Thymus (tissue), 11 donors: ENCODE data around the gene ASXL1. TPM values are rescaled to one million over a fixed set of nuclear protein-coding genes. Genes with fewer than 3 reads are reported as not detected.
A peak's percentile ranks its signal among the peaks of the same experiment; 100 is the strongest.
"Not testable (repeated sequence)": the region's sequence is repeated elsewhere in the genome, so short reads cannot be mapped to it uniquely, and the experiment has no call there.

ENCODE experiments used
- DNase-seq, 9 donors: peaks; one replicate each; pipeline ENCODE4 v3.0.0-alpha.2; 2013; ENCODE audit warnings: low spot score in 9 of 9, low read depth in 6 of 9, missing footprints in 1 of 9
- H3K27ac ChIP-seq, 2 donors: one replicate each; pipeline ENCODE4 v1.5.1; 2013; ENCODE audit warnings: control low read depth in 1 of 2, low read depth in 1 of 2, low read length in 1 of 2, mild to moderate bottlenecking in 1 of 2, moderate library complexity in 1 of 2
- H3K27me3 ChIP-seq, 2 donors: one replicate each; pipeline ENCODE4 v1.5.1; 2013; ENCODE audit warnings: low read length in 1 of 2; ENCODE audit not compliant: control insufficient read depth in 2 of 2, insufficient read depth in 1 of 2
- H3K36me3 ChIP-seq, 2 donors: one replicate each; pipeline ENCODE4 v1.5.1; 2013; ENCODE audit warnings: low read length in 1 of 2, mild to moderate bottlenecking in 1 of 2, moderate library complexity in 1 of 2; ENCODE audit not compliant: control insufficient read depth in 2 of 2, insufficient read depth in 2 of 2
- H3K4me1 ChIP-seq, 2 donors: one replicate each; pipeline ENCODE4 v1.5.1; 2013; ENCODE audit warnings: low read length in 2 of 2; ENCODE audit not compliant: control insufficient read depth in 2 of 2, insufficient read depth in 2 of 2
- H3K4me3 ChIP-seq, 2 donors: one replicate each; pipeline ENCODE4 v1.5.1; 2013; ENCODE audit warnings: low read length in 2 of 2, control low read depth in 1 of 2, mild to moderate bottlenecking in 1 of 2
- H3K9me3 ChIP-seq, 2 donors: one replicate each; pipeline ENCODE4 v1.5.1; 2013; ENCODE audit warnings: low read length in 1 of 2, mild to moderate bottlenecking in 1 of 2; ENCODE audit not compliant: control insufficient read depth in 2 of 2, insufficient read depth in 1 of 2
- WGBS: extraction: QIAGEN DNeasy Blood & Tissue Kit; methylation state at CpG from one replicate; pipeline ENCODE4 v1.1.7; 2013; 5-methylcytosine and 5-hydroxymethylcytosine counted together
- polyA plus RNA-seq: library from polyadenylated mRNA; stranded (reverse); fragments of 200-250 nt; gene quantifications from one replicate; pipeline ENCODE4 v1.2.3, GENCODE V29; 2013
- total RNA-seq: library from RNA; stranded (reverse); fragments of 120-200 nt; gene quantifications from one replicate; pipeline ENCODE4 v1.2.4, GENCODE V29; 2013
- donor health status: healthy.

The ASXL1 gene
- total and polyA plus RNA-seq, 2 donors, result 34.8 to 40.0 TPM

DNA sequence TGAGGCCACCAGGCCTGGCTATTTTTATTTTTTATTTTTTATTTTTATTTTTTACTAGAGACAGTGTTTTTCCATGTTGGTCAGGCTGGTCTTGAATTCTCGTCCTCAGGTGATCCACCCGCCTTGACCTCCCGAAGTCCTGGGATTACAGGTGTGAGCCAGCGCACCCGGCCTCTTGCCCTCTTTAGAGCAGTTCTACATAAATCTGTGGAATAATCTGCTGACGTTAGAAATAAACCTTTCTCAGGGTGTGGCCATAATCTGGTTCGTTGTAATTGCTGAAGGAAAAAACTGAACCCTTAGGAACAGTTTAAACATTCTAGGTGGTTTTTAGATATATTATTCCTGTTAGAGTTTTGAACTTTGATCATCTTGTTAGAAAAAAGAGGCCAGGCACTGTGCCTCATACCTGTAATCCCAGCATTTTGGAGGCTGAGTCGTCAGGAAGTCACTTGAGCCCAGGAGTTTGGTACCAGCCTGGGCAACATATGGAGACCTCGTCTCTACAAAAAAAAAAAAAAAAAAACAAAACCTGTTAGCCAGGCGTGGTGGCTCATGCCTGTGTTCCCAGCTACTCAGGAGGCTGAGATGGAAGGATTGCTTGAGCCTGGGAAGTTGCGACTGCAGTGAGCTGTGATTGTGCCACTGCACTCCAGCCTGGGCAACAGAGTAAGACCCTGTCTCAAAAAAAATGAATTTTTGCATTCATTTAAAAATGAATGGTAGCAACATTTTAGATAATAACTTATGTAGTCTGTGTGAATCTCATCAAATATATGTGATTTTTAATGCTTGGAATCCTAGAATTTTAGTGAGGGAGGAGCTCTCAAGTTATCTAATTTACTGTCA lies 24.2 kb downstream of the ASXL1 start:
- DNase-seq, result no peak
- Histone ChIP-seq H3K9me3 (no peaks in the 10 kb centered on the region), H3K4me3 (no peak overlapping the region), H3K27me3 (no peaks in the 10 kb centered on the region), H3K36me3 (peaks cover 28 to 29% of the 10 kb centered on the region in 2 donors), H3K4me1 (peaks cover 7 to 15% of the 10 kb centered on the region in 2 donors), H3K27ac (no peak overlapping the region)
- 93% methylated on average over 11 of the region's 11 CpGs for WGBS

DNA sequence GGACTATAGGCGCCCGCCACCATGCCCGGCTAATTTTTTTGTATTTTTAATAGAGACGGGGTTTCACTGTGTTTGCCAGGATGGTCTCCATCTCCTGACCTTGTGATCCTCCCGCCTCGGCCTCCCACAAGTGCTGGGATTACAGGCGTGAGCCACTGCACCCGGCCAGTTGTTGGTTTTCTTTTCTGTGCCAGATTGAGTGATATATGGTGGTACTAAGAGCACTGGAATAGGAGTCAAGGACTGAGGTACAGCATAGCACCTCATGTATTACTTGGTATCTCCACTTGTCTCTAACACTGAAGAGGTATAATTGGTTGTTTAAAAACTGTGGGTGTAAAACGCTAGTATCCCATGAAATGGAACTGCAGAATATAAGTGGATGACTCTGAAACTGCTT lies 25.3 kb downstream of the ASXL1 start:
- not testable (repeated sequence) for H3K27ac ChIP-seq, H3K9me3 ChIP-seq, H3K27me3 ChIP-seq, H3K4me3 ChIP-seq, DNase-seq
- H3K36me3 ChIP-seq, result peaks cover 18 to 21% of the 10 kb centered on the region in 2 donors
- peaks cover 13 to 24% of the 10 kb centered on the region in 2 donors for H3K4me1 ChIP-seq
- WGBS, result 98% methylated on average over 9 of the region's 9 CpGs

GRCh38 chr20:32385541-32385940 lies 27.4 kb downstream of the ASXL1 start:
- H3K36me3 ChIP-seq, result peaks cover 11 to 17% of the 10 kb centered on the region in 2 donors
- H3K27ac ChIP-seq, result no peak overlapping the region
- no peaks in the 10 kb centered on the region for H3K27me3 ChIP-seq
- H3K4me3 ChIP-seq, result no peak overlapping the region
- DNase-seq, result no peak
- no peaks in the 10 kb centered on the region for H3K9me3 ChIP-seq
- 98% methylated on average over 3 of the region's 3 CpGs for WGBS
- H3K4me1 ChIP-seq, result peaks cover 13 to 24% of the 10 kb centered on the region in 2 donors

DNA sequence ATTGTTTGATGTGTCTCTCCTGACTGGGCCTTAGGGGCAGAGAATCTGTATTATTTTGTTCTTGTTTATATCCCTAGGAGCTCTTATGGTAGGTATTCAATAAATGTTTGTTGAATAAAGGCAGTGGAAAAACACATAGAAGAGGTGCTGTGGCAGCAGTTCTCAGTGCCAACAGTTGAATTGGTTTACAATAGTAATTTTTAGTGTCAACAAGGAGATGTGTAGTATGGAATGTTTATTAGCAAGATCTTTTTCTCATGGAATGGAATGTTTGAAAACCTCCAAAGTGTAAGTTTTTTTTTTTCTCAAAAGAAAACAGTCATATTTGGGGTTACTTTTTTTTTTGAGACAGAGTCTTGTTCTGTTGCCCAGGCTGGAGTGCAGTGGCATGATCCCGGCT lies 28.0 kb downstream of the ASXL1 start:
- WGBS, result 98% methylated on average over 1 of the region's 1 CpG
- Histone ChIP-seq H3K4me1 (peaks cover 13 to 24% of the 10 kb centered on the region in 2 donors), H3K4me3 (no peak overlapping the region), H3K27me3 (no peaks in the 10 kb centered on the region), H3K36me3 (peaks cover 16% of the 10 kb centered on the region in 2 donors), H3K9me3 (no peaks in the 10 kb centered on the region), H3K27ac (no peak overlapping the region)
- no peak for DNase-seq

DNA sequence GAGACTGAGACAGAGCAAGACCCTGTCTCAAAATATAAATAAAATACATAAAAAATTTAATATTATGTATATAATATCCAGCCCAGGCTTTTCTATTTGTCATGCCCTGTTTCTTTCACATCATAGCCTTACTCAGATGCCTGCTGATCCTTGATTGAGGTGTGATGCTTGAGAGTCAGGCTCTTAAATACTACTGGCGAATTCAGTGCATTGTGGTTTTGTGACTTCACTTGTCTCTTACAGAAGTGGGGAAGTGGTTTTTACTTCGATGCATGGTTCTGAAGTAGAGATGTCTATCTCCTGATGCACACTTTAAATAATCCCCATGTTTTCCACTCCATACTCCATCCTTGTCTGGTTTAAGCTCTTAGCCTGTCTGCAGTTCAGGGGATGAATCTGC lies 29.1 kb downstream of the ASXL1 start:
- H3K4me3 ChIP-seq, result no peak overlapping the region
- H3K4me1 ChIP-seq, result peaks cover 13 to 24% of the 10 kb centered on the region in 2 donors
- H3K9me3 ChIP-seq, result no peaks in the 10 kb centered on the region
- no peaks in the 10 kb centered on the region for H3K27me3 ChIP-seq
- peak; percentile 44 to 92 (median 72) for DNase-seq
- peaks cover 13 to 24% of the 10 kb centered on the region in 2 donors for H3K36me3 ChIP-seq
- H3K27ac ChIP-seq, result peak overlapping the region in 1 of 2 donors; percentile 25
- 9% methylated on average over 2 of the region's 2 CpGs for WGBS

- peaks cover 6 to 21% of the 10 kb centered on the region in 2 donors for H3K36me3 ChIP-seq
- peaks cover 13 to 21% of the 10 kb centered on the region in 2 donors for H3K4me1 ChIP-seq
- no peak for DNase-seq
Observed at GRCh38 chr20:32391003-32391402, 32.9 kb downstream of the ASXL1 start.

DNA sequence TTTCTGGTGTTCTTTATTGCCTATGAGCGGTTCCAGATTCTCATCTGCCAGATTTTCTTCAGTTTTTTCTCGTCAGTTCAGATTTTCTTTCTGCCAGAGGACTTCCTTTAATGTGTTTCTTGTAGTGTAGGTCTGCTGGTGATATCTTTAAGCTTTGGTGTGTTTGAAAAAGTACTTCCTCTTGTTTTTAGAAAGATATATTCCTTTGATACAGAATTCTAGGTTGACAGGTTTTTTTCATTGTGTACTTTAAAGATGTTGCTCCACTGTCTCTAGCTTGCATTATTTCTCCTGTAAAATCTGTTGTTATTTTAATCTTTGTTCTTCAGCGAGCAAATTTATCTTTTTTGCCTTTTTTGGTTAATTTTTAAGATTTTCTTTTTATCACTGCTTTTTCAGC lies 36.9 kb downstream of the ASXL1 start:
- Histone ChIP-seq H3K27me3 (no peaks in the 10 kb centered on the region), H3K27ac (no peak overlapping the region), H3K9me3 (peaks cover 0 to 7% of the 10 kb centered on the region in 2 donors), H3K4me3 (no peak overlapping the region), H3K4me1 (no peaks in the 10 kb centered on the region), H3K36me3 (peaks cover 6 to 24% of the 10 kb centered on the region in 2 donors)
- peak in 1 of 9 donors; percentile 17 for DNase-seq
- WGBS, result 84% methylated on average over 3 of the region's 3 CpGs

More at GRCh38 chr20:32391003-32391402, 32.9 kb downstream of the ASXL1 start:
- WGBS, result 98% methylated on average over 2 of the region's 2 CpGs
- Histone ChIP-seq H3K4me3 (no peak overlapping the region), H3K27ac (no peak overlapping the region), H3K27me3 (no peaks in the 10 kb centered on the region), H3K9me3 (peaks cover 0 to 7% of the 10 kb centered on the region in 2 donors)

DNA sequence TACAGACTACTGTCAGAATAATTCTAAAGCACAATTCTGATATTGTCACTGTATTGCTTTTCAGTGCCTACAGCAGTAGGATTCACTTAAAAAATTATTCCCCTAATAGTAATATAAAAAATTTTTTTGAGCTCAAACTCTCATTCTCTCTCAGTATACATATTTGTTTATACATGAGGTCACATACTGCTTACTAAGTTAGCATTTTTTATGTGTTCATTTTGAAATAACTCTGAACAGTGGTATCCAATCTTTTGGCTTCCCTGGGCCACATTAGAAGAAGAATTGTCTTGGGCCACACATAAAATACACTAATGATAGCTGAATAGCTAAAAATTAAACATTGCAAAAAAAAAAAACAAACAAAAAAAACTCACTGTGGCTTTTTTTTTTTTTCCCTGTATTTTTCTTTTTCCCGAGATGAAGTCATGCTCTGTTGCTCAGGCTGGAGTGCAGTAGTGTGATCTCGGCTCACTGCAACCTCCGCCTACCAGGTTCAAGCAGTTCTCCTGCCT lies 38.6 kb downstream of the ASXL1 start:
- 93% methylated on average over 3 of the region's 3 CpGs for WGBS
- no peaks in the 10 kb centered on the region for H3K4me1 ChIP-seq

DNA sequence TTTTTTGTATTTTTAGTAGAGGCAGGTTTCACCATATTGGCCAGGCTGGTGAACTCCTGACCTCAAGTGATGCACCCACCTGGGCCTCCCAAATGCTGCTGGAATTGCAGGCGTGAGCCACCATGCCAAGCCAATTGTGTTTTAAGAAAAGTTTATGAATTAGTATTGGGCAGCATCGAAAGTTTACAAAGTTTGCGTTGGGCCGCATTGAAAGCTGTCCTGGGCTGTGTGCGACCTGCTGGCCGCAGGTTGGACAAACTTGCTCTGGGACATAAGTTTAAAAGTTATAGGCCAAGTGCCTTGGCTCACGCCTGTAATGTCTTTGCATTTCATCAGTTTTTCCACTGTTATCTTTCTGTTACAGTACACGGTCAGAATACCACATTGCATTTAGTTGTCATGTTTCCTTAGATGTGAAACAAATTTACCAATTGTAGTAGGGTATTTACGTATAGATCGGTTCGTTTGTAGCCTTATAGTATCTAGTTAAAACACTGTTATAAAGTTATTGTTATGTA lies 39.5 kb downstream of the ASXL1 start:
- Histone ChIP-seq H3K27ac (no peak overlapping the region), H3K4me3 (no peak overlapping the region), H3K36me3 (peaks cover 3 to 20% of the 10 kb centered on the region in 2 donors), H3K27me3 (no peaks in the 10 kb centered on the region), H3K4me1 (no peaks in the 10 kb centered on the region), H3K9me3 (peaks cover 0 to 7% of the 10 kb centered on the region in 2 donors)
- no peak for DNase-seq
- 98% methylated on average over 11 of the region's 11 CpGs for WGBS

More for the DNA sequence above, 38.6 kb downstream of the ASXL1 start:
- H3K27me3 ChIP-seq, result no peaks in the 10 kb centered on the region
- no peak overlapping the region for H3K4me3 ChIP-seq
- DNase-seq, result no peak
- H3K36me3 ChIP-seq, result peaks cover 3 to 20% of the 10 kb centered on the region in 2 donors
- no peak overlapping the region for H3K27ac ChIP-seq
- H3K9me3 ChIP-seq, result peaks cover 0 to 7% of the 10 kb centered on the region in 2 donors
